HG02623 (cell line): ENCODE results near the gene EIF4EBP3.

ENCODE experiments used
- ATAC-seq: cut with Tn5 transposase; IDR thresholded peaks from one replicate; pipeline ENCODE4 v1.9.1; 2021; ENCODE audit warnings: moderate library complexity; ENCODE audit not compliant: unreplicated experiment

The EIF4EBP3 gene

GRCh38 chr5:140547508-140548299 lies at the start of gene EIF4EBP3:
TSS of gene EIF4EBP3 (plus strand) at chr5:140547662. CDS start at chr5:140547738, 76 bp downstream.
- peak; percentile 99 for ATAC-seq

GRCh38 chr5:140497897-140498296 lies 49.6 kb upstream of the EIF4EBP3 start:
- no peak for ATAC-seq

- ATAC-seq, result no peak
These were observed 48.9 kb upstream of the EIF4EBP3 start for GRCh38 chr5:140498591-140498990.

- ATAC-seq, result no peak
These were observed 44.6 kb upstream of the EIF4EBP3 start for GRCh38 chr5:140502834-140503233.

- ATAC-seq, result no peak
These were observed 37.6 kb upstream of the EIF4EBP3 start for GRCh38 chr5:140509898-140510297.

- ATAC-seq, result no peak
These were observed 34.3 kb upstream of the EIF4EBP3 start for GRCh38 chr5:140513124-140513523.

GRCh38 chr5:140524003-140524402 lies 23.5 kb upstream of the EIF4EBP3 start:
- ATAC-seq, result no peak

GRCh38 chr5:140540227-140540626 lies 7.2 kb upstream of the EIF4EBP3 start:
- ATAC-seq, result no peak

- no peak for ATAC-seq
These were observed 4.5 kb upstream of the EIF4EBP3 start for GRCh38 chr5:140542972-140543371.

- ATAC-seq, result no peak
These were observed 2.5 kb upstream of the EIF4EBP3 start for GRCh38 chr5:140544986-140545385.

- ATAC-seq, result no peak
These were observed 1.9 kb upstream of the EIF4EBP3 start for GRCh38 chr5:140545606-140546005.

GRCh38 chr5:140546851-140547507 lies 483 bp upstream of the EIF4EBP3 start:
- ATAC-seq, result no peak

GRCh38 chr5:140548300-140548688 lies 832 bp downstream of the EIF4EBP3 start:
- no peak for ATAC-seq

- ATAC-seq, result no peak
These were observed 1.3 kb downstream of the EIF4EBP3 start for GRCh38 chr5:140548791-140549190.

- no peak for ATAC-seq
These were observed 2.0 kb downstream of the EIF4EBP3 start for GRCh38 chr5:140549237-140550144.

- ATAC-seq, result no peak
These were observed 3.0 kb downstream of the EIF4EBP3 start for GRCh38 chr5:140550147-140551079.

GRCh38 chr5:140551872-140552271 lies 4.4 kb downstream of the EIF4EBP3 start:
- ATAC-seq, result no peak

GRCh38 chr5:140553657-140554056 lies 6.2 kb downstream of the EIF4EBP3 start:
- ATAC-seq, result no peak

GRCh38 chr5:140554454-140554853 lies 7.0 kb downstream of the EIF4EBP3 start:
- no peak for ATAC-seq

- ATAC-seq, result no peak
These were observed 8.4 kb downstream of the EIF4EBP3 start for GRCh38 chr5:140555747-140556312.
